ENCODE results near the gene TMEM145. TPM values are rescaled to one million over a fixed set of nuclear protein-coding genes. Genes with fewer than 3 reads are reported as not detected.
"Not testable (repeated sequence)": the region's sequence is repeated elsewhere in the genome, so short reads cannot be mapped to it uniquely, and the experiment has no call there.

TMEM145 gene
- total RNA-seq, 1 donor from 2014 or later: not detected

DNA sequence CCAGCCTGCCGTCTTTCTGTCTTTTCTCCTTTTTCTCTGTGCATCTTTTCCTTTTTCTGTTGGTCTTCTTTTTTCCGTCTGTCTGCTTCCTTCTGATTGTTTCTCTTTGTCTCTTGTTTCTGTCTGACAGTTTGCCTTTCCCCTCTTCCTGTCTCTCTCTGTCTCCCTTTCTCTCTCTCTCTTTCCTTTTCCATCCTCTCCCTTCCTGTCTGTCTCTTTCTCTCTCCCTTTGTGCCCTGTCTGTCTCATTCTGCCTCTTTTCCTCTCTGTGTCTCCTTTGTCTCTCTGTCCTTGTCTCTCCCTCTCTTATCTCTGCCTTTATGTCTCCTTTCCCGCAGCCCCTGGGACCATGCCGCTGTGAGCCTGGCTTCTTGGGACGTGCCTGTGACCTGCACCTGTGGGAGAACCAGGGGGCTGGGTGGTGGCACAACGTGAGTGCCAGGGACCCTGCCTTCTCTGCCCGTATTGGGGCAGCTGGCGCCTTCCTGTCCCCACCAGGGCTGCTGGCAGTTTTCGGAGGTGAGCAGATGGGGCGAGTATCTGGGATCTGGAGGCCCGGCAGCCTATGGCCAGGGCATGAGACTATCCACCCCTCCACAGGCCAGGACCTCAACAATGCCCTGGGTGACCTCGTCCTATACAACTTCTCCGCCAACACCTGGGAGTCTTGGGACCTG, 21.7 kb downstream of the TMEM145 start:
- DNase-seq (ENCODE audit: low read depth, low spot score): no peak

DNA sequence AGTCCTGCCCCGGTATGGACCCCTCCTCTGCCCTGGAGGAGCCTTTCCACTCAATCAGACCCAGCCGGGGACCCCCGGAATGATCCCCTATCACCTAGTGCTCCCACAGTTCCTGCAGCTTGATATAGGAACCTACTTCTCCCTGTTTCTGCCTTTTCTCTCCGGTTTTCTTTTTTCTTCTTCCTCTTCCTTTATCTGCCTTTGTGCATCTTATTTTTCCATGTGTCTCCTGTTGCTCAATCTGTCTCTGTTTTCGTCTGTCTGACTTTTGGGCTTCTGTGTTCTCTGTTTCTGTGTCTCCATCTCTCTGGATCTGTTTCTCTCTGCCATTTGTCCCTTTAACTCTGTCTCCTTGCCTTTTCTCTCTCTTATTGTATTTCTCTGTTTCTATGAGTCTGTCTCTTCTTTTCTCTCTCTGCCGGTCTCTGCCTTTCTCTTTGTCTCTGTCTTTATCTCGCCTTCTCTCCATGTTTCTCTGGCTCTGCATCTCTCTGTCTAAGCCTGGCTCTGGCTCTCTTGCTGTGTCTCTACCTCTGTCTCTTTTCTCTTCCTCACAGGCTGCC, 22.3 kb downstream of the TMEM145 start:
- no peak for DNase-seq (ENCODE audit: low read depth, low spot score)

DNA sequence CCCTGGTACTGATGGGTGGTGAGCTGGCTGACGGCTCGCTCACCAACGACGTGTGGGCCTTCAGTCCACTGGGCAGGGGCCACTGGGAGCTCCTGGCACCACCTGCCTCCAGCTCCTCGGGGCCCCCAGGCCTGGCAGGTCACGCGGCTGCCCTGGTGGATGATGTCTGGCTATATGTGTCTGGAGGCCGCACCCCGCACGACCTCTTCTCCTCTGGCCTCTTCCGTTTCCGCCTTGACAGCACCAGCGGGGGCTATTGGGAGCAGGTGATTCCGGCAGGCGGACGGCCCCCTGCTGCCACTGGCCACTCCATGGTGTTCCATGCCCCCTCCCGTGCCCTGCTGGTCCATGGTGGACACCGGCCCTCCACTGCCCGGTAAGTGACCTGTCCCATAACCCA, 22.9 kb downstream of the TMEM145 start:
- no peak for DNase-seq (ENCODE audit: low read depth, low spot score)

DNA sequence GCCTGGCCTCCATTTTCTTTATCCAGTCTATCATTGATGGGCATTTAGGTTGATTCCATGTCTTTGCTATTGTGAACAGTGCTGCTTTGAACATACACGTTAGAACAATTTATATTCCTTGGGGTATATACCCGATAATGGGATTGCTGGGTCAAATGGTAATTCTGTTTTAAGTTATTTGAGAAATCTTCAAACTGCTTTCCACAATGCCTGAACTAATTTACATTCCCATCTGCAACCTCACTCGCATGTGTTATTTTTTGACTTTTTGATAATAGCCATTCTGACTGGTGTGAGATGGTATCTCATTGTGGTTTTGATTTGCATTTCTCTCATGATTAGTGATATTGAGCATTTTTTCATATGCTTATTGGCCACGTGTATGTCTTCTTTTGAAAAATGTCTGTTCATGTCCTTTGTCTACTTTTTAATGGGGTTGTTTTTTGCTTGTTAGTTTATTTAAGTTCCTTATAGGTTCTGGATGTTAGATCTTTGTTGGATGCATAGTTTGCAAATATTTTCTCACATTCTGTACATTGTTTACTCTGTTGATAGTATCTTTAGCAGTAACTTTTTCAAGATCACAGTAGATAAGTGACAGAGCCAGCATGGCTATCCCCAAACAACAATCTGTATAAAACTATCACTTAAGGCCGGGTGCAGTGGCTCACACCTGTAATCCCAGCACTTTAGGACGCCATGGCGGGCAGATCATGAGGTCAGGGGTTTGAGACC, 26.2 kb downstream of the TMEM145 start:
- not testable (repeated sequence) for DNase-seq (ENCODE audit: low read depth, low spot score)

DNA sequence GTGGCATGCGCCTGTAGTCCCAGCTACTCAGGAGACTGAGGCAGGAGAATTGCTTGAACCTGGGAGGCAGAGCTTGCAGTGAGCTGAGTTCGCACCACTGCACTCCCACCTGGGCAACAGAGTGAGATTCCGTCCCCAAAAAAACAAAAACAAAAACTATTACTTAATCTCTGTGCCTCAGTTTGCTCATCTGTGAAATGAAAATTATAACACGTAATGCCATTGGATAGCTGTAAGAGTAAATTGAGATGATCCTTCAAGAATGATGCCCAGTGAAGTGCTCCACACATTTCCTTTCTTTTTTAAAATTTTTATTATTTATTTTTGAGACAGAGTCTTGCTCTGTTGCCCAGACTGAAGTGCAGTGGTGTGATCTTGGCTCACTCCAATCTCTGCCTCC, 26.8 kb downstream of the TMEM145 start:
- not testable (repeated sequence) for DNase-seq (ENCODE audit: low read depth, low spot score)

DNA sequence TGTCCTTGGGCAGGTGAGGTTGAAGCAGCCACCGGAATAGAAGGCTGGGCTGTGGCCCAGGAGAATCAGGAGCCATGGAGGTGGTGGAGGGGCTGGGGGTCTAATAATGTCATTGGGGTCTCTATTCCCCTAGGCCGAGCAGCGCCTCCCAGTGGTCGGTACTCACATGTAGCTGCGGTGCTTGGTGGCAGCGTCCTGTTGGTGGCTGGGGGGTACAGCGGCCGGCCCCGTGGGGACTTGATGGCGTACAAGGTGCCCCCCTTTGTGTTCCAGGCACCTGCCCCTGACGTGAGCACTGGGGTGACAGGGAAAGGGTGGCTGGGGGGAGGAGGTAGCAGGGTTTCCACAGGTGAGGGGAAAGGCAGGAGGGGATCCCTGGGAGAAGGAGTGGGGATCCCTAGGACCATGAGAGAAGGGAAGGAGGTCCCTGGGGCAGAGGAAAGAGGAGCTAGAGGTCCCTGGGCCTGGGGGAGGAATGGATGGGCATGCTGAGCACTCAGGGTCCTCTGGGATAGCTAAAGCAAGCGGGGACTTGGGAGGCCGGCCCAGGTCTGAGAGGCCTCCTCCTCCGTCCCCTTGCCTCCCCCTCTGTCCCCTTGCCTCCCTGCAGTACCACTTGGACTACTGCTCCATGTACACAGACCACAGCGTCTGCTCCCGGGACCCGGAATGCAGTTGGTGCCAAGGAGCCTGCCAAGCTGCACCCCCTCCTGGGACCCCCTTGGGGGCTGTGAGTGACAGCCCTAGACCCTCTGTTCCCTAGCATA, 30.4 kb downstream of the TMEM145 start:
- DNase-seq (ENCODE audit: low read depth, low spot score): no peak

DNA sequence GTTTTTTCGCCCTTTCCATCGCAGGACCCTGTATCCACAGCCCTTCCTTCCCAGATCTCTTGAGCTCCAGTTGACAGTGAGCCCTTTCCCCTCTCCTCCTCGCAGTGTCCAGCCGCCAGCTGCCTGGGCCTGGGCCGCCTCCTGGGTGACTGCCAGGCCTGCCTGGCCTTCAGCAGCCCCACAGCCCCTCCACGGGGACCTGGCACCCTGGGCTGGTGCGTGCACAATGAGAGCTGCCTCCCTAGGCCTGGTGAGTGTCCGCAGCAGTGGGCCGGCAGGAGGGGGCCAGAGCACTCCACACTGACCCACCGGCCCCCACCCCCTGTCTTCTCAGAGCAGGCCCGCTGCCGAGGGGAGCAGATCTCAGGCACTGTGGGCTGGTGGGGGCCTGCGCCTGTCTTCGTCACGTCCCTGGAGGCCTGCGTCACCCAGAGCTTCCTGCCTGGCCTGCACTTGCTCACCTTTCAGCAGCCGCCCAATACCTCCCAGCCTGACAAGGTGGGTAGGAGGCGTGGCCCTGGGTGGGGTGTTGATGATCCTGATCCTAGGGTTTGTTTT, 31.3 kb downstream of the TMEM145 start:
- no peak for DNase-seq (ENCODE audit: low read depth, low spot score)

DNA sequence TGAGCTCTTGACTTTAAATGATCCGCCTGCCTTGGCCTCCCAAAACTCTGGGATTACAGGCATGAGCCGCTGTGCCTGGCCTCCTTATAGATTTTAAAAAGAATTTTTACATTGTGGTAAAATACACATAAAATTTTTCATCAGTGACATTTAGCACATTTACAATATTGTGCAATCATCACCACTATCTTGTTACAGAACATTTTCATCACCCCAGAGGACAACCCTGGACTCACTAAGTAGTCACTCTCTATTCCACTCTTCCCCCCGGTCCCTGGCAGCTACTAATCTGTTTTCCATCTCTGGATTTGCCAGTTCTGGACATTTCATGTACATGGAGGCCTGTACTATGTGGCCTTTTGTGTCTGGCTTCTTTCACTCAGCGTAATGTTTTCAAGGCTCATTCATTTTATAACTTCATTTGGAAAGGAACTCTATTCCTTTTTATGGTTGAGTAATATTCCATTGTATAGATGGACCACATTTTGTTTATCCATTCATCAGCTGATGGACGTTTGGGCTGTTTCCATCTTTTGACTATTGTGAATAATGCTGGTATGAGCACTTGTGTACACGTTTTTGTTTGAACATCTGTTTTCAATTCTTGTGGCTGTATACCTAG, 32.2 kb downstream of the TMEM145 start:
- DNase-seq (ENCODE audit: low read depth, low spot score): no peak

DNA sequence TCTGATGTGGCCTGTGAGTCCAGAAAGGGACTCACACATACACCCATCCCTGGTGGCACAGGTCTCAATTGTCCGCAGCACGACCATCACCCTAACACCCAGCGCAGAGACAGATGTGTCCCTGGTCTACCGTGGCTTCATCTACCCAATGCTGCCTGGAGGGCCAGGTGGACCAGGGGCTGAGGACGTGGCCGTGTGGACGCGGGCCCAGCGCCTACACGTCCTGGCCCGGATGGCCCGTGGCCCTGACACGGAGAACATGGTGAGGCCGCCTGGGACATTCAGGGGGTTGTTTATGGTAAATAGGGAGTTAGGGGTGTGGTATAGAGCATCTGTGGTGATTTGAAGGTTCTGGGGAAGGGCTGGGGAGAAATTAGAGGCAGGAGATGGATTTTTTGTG, 35.1 kb downstream of the TMEM145 start:
- no peak for DNase-seq (ENCODE audit: low read depth, low spot score)

DNA sequence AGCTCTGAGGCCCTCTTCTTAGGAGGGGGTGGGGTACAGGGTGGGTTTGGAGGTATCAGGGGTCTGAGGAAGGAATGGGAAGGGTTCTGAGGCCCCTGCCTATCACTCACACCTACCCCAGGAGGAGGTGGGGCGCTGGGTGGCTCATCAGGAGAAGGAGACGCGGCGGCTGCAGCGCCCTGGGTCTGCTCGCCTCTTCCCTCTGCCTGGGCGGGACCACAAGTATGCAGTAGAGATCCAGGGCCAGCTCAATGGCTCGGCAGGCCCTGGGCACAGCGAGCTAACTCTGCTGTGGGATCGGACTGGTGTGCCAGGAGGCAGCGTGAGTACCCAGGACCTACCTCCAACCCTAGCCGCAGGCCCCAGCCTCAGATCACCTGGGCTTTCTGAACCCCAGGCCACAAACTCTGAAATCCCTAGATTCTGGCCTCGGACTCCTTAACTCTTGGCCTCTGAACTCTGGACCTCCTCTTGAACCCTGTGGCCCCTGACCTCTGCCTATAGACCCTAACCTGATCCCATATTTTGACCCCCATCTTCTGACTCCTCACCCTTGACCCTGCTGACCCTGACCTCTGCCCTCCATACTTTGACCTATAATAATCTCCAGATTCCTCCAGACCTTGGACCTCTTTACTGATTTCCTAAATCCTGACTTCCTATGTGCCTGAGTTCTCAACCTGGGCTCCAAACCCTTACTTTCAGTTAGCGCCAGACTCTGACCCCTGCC, 36.4 kb downstream of the TMEM145 start:
- DNase-seq (ENCODE audit: low read depth, low spot score): no peak

DNA sequence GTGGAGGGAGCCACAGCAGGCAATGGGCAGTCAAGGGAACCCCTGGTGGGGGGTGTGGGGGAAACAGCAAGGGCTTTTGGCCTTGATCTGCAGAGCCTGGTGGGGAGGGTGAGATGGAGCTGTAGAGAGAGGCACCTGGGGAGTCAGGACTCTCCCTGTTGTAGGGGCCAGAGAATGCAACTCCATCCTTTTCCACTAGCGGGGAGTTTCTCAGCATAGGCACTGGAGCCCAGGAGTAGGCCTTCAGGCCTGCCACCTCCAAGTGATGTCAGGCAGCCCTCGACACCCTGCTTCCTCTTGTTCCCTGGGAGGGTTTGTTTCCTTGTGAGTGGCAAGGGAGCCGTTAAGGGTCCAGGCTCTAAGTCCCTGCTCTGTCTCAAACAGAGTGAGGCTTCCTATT, 37.3 kb downstream of the TMEM145 start:
- DNase-seq (ENCODE audit: low read depth, low spot score): no peak

DNA sequence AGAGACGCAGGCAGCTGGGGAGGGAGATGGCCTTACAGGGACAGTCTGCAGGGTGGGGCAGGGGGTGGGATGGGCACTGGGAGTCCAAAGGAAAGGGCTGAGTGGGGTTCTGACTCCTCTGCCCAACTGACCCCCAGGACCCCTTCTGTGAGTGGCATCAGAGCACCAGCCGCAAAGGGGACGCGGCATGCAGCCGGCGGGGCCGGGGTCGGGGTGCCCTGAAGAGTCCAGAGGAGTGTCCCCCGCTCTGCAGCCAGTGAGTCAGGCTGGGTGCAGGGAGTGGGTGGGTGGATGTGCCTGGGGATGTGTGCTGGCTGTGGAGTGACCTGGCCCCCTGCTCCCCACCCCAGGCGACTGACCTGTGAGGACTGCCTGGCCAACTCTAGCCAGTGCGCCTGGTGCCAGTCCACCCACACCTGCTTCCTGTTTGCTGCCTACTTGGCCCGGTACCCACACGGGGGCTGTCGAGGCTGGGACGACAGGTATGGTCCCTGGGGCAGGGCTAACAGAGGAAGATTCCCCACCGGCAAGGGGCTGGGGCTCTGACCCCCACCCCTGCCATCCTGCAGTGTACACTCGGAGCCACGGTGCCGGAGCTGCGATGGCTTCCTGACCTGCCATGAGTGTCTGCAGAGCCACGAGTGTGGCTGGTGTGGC, 38.1 kb downstream of the TMEM145 start:
- DNase-seq (ENCODE audit: low read depth, low spot score): no peak

DNA sequence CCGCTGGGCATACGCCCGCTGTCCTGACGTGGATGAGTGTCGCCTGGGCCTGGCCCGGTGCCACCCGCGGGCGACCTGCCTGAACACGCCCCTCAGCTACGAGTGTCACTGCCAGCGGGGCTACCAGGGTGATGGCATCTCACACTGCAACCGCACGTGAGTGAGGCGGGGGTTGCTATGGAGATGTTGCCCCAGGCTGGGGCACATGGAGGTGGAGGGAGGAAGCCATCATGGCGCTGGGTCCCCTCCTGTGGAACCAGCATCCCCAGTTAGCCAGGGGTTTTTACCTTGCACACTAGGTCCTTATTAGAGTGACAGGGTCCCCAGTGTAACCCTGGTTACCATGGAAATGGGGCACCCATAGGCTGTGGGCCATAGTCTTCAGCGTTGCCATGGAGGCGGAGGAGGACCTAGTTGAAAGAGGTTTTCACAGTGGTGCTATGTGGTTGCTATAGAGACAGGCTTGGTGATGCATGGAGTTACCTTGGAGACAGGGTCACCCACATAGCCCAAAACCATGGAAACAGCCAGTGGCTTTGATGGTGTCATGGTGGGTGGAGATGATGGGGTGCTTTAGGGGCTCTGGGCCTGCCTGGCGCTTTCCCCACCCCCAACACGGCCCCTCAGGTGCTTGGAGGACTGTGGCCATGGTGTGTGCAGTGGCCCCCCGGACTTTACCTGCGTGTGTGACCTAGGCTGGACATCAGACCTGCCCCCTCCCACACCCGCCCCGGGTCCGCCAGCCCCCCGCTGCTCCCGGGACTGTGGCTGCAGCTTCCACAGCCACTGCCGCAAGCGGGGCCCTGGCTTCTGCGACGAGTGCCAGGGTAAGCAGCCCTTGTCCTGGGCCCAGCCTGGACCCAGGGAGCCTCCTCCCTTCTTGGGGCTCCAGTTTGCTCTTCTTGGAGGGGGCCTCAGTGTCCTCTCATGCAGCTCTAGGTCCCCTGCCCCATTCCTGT, 39.5 kb downstream of the TMEM145 start:
- no peak for DNase-seq (ENCODE audit: low read depth, low spot score)

DNA sequence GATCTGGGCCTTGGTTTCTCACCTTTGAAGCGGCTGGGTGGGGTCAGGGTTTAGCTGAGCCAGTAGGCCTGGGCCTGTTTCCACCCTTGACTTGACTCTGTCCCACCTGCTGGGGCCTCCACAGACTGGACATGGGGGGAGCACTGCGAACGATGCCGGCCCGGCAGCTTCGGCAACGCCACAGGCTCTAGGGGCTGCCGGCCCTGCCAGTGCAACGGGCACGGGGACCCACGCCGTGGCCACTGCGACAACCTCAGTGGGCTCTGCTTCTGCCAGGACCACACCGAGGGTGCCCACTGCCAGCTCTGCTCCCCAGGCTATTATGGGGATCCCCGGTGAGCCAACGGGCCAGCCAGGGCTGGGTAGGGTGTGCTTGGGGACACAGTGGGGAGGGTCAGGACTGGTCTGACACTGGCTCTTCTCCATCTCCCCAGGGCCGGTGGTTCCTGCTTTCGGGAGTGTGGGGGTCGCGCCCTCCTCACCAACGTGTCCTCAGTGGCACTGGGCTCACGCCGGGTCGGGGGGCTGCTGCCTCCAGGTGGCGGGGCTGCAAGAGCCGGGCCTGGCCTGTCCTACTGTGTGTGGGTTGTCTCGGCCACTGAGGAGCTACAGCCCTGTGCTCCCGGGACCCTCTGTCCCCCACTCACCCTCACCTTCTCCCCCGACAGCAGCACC, 40.4 kb downstream of the TMEM145 start:
- DNase-seq (ENCODE audit: low read depth, low spot score): no peak

DNA sequence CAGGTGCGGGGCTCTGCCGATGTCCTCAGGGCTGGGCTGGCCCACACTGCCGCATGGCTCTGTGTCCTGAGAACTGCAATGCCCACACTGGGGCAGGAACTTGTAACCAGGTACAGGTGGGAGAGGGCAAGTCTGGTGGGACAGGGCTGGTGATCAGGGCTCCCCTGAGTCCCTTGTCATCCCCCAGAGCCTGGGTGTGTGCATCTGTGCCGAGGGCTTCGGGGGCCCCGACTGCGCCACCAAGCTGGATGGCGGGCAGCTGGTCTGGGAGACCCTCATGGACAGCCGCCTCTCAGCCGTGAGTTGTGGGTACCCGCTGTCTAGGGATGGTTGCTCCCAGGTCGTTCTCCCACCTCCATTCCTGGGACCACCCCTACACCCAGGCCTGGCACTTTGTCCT, 42.8 kb downstream of the TMEM145 start:
- DNase-seq (ENCODE audit: low read depth, low spot score): no peak

DNA sequence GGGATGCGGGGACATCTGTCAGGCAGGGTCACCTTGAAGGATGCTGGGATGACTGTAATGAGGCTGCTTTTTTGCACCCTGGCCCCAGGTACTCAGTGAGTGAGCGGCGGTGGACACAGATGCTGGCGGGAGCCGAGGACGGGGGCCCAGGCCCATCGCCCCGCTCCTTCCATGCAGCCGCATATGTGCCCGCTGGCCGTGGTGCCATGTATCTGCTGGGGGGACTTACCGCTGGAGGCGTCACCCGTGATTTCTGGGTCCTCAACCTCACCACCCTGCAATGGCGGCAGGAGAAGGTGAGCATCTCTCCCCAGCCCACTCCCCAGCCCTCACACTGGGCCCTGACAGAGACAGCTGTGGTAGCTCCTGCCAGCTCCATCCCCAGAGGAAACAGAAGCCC, 43.6 kb downstream of the TMEM145 start:
- DNase-seq (ENCODE audit: low read depth, low spot score): no peak

DNA sequence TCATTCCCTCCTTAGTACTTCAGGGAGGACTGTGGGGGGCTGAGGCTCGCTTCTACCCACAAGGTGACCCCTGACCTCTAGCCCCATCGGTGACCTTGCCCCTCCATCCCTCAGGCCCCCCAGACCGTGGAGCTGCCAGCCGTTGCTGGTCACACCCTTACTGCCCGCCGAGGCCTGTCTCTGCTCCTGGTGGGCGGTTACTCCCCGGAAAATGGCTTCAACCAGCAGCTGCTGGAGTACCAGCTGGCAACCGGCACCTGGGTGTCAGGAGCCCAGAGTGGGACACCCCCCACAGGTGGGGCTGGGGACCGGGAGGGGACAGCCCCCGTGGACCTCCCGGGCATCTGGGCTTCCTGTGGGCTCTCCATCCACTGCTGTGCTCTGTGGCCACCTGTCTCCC, 44.2 kb downstream of the TMEM145 start:
- DNase-seq (ENCODE audit: low read depth, low spot score): no peak

DNA sequence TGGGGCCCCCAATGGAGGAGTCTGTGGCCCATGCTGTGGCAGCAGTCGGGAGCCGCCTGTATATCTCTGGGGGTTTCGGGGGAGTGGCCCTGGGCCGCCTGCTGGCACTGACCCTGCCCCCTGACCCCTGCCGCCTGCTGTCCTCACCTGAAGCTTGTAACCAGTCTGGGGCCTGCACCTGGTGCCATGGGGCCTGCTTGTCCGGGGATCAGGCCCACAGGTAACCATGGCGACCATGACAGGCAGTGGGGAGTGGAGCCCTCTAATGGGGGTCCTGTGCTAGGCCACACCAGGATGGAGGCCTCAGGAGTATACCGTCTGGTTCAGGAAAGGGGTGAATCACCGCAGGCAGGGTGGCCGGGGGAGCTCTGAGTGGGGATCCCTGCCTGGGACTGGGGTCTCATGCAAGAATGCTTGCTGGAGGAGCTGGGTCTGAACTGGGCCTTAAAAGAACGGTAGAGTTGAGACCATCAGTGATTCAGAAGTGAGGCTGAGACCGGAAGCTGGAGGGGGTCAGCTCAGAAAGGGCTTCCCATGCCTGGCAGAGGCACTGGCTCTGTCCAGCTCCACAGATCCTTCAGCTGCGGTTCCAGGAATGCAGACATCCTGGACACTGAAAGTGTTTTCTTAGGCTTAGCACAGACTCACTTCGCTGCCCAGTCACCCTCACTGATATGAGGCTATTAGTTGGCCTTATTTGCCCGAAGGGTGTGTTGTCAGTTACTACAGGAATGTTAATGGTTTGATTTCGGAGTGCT, 47.9 kb downstream of the TMEM145 start:
- DNase-seq (ENCODE audit: low read depth, low spot score): no peak
